HCT116 (cell line): ENCODE results near the gene TKFC. TPM values are rescaled to one million over a fixed set of nuclear protein-coding genes. Genes with fewer than 3 reads are reported as not detected.

Source experiments
- ATAC-seq: fragments of 200-7000 bp; cut with Tn5 transposase; 2 replicates; pipeline ENCODE4 v1.9.1; 2020; ENCODE audit warnings: mild to moderate bottlenecking, moderate library complexity
- BruUV-seq: library from RNA; stranded (reverse); fragments of 400-500 nt; replicated peaks from 2 replicates; lab custom pipeline; 2021; lab: Mats Ljungman, UMichigan
- CTCF ChIA-PET: fragments of 300-600 bp; sonication (Branson Sonifier 250); formaldehyde crosslinking; loops from one replicate; lab custom pipeline; 2021; ENCODE audit warnings: antibody characterized with exemption; lab: Charles Lee
- POLR2A ChIA-PET: fragments of 300-600, 350-600 bp; sonication (Branson Sonifier 250); formaldehyde crosslinking; loops from one replicate; lab custom pipeline; 2021; ENCODE audit warnings: antibody characterized with exemption; lab: Charles Lee
- RAD21 ChIA-PET, 2 experiments: fragments of 300-600 bp; sonication (Branson Sonifier 250); formaldehyde crosslinking; loops; one replicate each; lab custom pipeline; 2023; ENCODE audit warnings: low total read pairs in 2 of 2; ENCODE audit not compliant: uncharacterized antibody in 2 of 2, unreplicated experiment in 2 of 2, low non-redundant PET in 1 of 2; lab: Charles Lee
- DNase-seq: peaks from one replicate; pipeline ENCODE4 v3.0.0-alpha.2; 2010; ENCODE audit warnings: low read depth, low spot score
- H2AFZ ChIP-seq: fragments of 200-600 bp; shearing (Covaris generic), sonication (generic); 2 replicates; pipeline ENCODE4 v1.6.1; 2017; ENCODE audit warnings: low read depth, mixed run types, mixed read lengths, antibody characterized with exemption, low read length; ENCODE audit not compliant: poor library complexity, severe bottlenecking
- H3K27ac ChIP-seq: 2 replicates; pipeline ENCODE4 v1.5.1; 2012; ENCODE audit warnings: low read depth, low read length
- H3K27me3 ChIP-seq: fragments of 200-600 bp; sonication (generic); 2 replicates; pipeline ENCODE4 v1.6.1; 2016; ENCODE audit warnings: mixed run types, low read length, mixed read lengths; ENCODE audit not compliant: insufficient read depth
- H3K36me3 ChIP-seq, 2 experiments: fragments of 200-500 bp in 1 of 2; fragments of 200-600 bp in 1 of 2; sonication (Bioruptor generic) in 1 of 2; sonication (generic) in 1 of 2; 2 replicates each; pipeline versions ENCODE4 v1.5.1 to v1.6.1; 2014 to 2016; ENCODE audit warnings: low read length in 2 of 2, inconsistent platforms in 1 of 2, mixed read lengths in 1 of 2, mixed run types in 1 of 2; ENCODE audit not compliant: insufficient read depth in 2 of 2, control insufficient read depth in 1 of 2
- H3K4me1 ChIP-seq, 2 experiments: fragments of 200-600 bp in 1 of 2; sonication (generic) in 1 of 2; 2 replicates each; pipeline versions ENCODE4 v1.5.1 to v1.6.1; 2012 to 2017; ENCODE audit warnings: low read length in 2 of 2, inconsistent platforms in 1 of 2, mild to moderate bottlenecking in 1 of 2, mixed read lengths in 1 of 2, mixed run types in 1 of 2, moderate library complexity in 1 of 2; ENCODE audit not compliant: insufficient read depth in 2 of 2, control insufficient read depth in 1 of 2
- H3K4me2 ChIP-seq: fragments of 200-600 bp; sonication (generic); 2 replicates; pipeline ENCODE4 v1.6.1; 2017; ENCODE audit warnings: mixed run types, low read length, mixed read lengths
- H3K4me3 ChIP-seq, 2 experiments: fragments of 200-600 bp in 1 of 2; sonication (generic) in 1 of 2; replicated peaks in 1 of 2; 2 replicates each; pipeline ENCODE4 v1.5.1; 2011 to 2016; ENCODE audit warnings: low read length in 2 of 2, control low read depth in 1 of 2, low read depth in 1 of 2, mild to moderate bottlenecking in 1 of 2, mixed read lengths in 1 of 2, mixed run types in 1 of 2
- H3K79me2 ChIP-seq: fragments of 200-600 bp; sonication (generic); 2 replicates; pipeline ENCODE4 v1.6.1; 2017; ENCODE audit warnings: mild to moderate bottlenecking, mixed run types, low read length, moderate library complexity, mixed read lengths; ENCODE audit not compliant: insufficient read depth
- H3K9ac ChIP-seq: fragments of 200-600 bp; sonication (generic); 2 replicates; pipeline ENCODE4 v1.6.1; 2016; ENCODE audit warnings: low read length, mixed read lengths
- H3K9me2 ChIP-seq: fragments of 200-600 bp; sonication (generic), shearing (Covaris generic); 2 replicates; pipeline ENCODE4 v1.6.1; 2017; ENCODE audit warnings: mixed run types, mild to moderate bottlenecking, moderate library complexity; ENCODE audit not compliant: insufficient read depth
- H3K9me3 ChIP-seq, 2 experiments: fragments of 200-500 bp in 1 of 2; fragments of 200-600 bp in 1 of 2; sonication (Bioruptor generic) in 1 of 2; sonication (generic) in 1 of 2; 2 replicates each; pipeline ENCODE4 v1.6.1; 2014 to 2017; ENCODE audit warnings: low read length in 2 of 2, mixed read lengths in 2 of 2, inconsistent platforms in 1 of 2, low read depth in 1 of 2, mild to moderate bottlenecking in 1 of 2, mixed run types in 1 of 2, moderate library complexity in 1 of 2; ENCODE audit not compliant: control insufficient read depth in 1 of 2, insufficient read depth in 1 of 2
- H4K20me1 ChIP-seq: fragments of 200-600 bp; sonication (generic), shearing (Covaris generic); 2 replicates; pipeline ENCODE4 v1.6.1; 2017; ENCODE audit warnings: mixed run types, mild to moderate bottlenecking, moderate library complexity; ENCODE audit not compliant: insufficient read depth
- ELF1 ChIP-seq: IDR thresholded peaks from 2 replicates; pipeline ENCODE4 v1.6.1; 2012; ENCODE audit warnings: low read depth, borderline replicate concordance
- FOSL1 ChIP-seq: IDR thresholded peaks from 2 replicates; pipeline ENCODE4 v1.6.1; 2012; ENCODE audit warnings: low read depth
- MAX ChIP-seq: IDR thresholded peaks from 2 replicates; pipeline ENCODE4 v1.6.1; 2012
- ZFX ChIP-seq: fragments of 450-650 bp; IDR thresholded peaks from 2 replicates; pipeline ENCODE4 v1.6.1; 2017
- intact Hi-C: fragments of 100-400 bp; cut with micrococcal nuclease; formaldehyde crosslinking; loops from 2 replicates; pipeline ENCODE4 v1.10.0; 2022
- total RNA-seq: library from RNA; stranded (reverse); gene quantifications from one replicate; pipeline ENCODE4 v1.2.1, GENCODE V29; 2021; ENCODE audit not compliant: unreplicated experiment

The TKFC gene
- total RNA-seq, 1 experiment from 2014 or later: 156 TPM

GRCh38 chr11:61328351-61328750, 4.7 kb upstream of the TKFC start:
- ATAC-seq (no peak), DNase-seq (no peak)
- ChIA-PET RAD21 (no interaction called here), POLR2A (no interaction called here), CTCF (no interaction called here)
- no peak overlapping the region for H2AFZ ChIP-seq
- peaks cover 8 to 14% of the 10 kb centered on the region in 2 experiments for H3K4me1 ChIP-seq
- no peaks in the 10 kb centered on the region; the same call in 1 of the 2 replicates for H4K20me1 ChIP-seq
- no peaks in the 10 kb centered on the region for H3K9me3 ChIP-seq
- intact Hi-C loops: no loop called here
- H3K4me3 ChIP-seq: no peak overlapping the region
- no peak overlapping the region for H3K9ac ChIP-seq
- no peak for TF ChIP-seq ZFX
- H3K27ac ChIP-seq: no peak overlapping the region
- BruUV-seq: no TSS peak
- H3K36me3 ChIP-seq: peaks cover 39 to 49% of the 10 kb centered on the region in 2 experiments
- peaks cover 83% of the 10 kb centered on the region for H3K79me2 ChIP-seq
- H3K27me3 ChIP-seq: no peaks in the 10 kb centered on the region
- H3K4me2 ChIP-seq: no peak overlapping the region
- no peaks in the 10 kb centered on the region for H3K9me2 ChIP-seq

DNA sequence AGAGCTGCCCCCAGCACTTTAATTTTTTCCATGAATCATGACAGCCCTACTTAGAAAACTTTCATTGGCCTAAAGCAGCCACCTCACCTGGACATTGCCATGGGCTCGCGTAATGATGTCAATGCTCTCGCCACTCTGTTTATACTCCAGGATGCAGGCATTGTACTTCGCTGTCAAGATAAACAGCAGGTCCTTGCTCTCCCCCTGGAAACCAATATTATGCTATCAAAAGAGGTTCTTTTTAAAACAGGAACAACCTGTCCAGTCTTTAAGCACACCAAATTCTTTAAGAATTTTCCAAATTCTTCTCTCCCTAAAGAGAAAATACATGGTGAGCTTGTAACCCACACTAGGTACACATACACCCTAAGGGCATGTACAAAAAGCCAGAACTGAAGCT, 3.2 kb upstream of the TKFC start:
- ATAC-seq (no peak), DNase-seq (no peak)
- Histone ChIP-seq H3K4me1 (peaks cover 20 to 28% of the 10 kb centered on the region in 2 experiments), H3K36me3 (peaks cover 30 to 37% of the 10 kb centered on the region in 2 experiments), H3K4me2 (no peak overlapping the region), H3K79me2 (peaks cover 98% of the 10 kb centered on the region), H3K27me3 (no peaks in the 10 kb centered on the region), H3K27ac (no peak overlapping the region), H2AFZ (no peak overlapping the region), H3K9ac (no peak overlapping the region), H3K4me3 (no peak overlapping the region), H4K20me1 (no peaks in the 10 kb centered on the region; the same call in 1 of the 2 replicates), H3K9me2 (no peaks in the 10 kb centered on the region), H3K9me3 (no peaks in the 10 kb centered on the region)
- ChIA-PET CTCF (no interaction called here), RAD21 (no interaction called here), POLR2A (no interaction called here)
- TF ChIP-seq FOSL1: no peak
- BruUV-seq: no TSS peak
- intact Hi-C loops: no loop called here

DNA sequence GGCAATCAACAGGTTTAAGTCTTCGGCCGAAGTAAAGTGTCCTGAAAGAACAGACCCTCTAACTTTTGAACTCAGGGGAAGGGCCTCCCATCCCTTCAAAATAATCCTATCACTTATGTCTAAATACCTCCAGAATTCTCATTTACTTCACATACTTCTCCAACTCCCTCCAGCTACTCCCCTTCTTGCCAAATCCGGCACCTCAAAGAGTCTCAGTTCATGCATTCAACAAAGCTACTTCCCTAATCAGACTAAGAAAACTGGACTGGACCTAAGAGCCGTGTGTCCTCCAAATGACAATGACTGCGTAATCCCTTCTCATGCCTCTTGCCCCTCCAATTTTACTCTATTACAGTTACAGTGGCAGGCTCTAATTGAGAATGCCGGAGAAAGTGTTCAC, 1.4 kb upstream of the TKFC start:
- intact Hi-C loops: loop anchor here (2.0 kb wide), 1 partner anchor 61 kb away; the partner anchor contains the start of gene TMEM216
- H3K27ac ChIP-seq: no peak overlapping the region
- POLR2A ChIA-PET: interaction anchor here (0.9 kb wide), 1 partner anchor 54 kb away, joined by 3 read pairs; no protein-coding TSS in a partner anchor

More for the DNA sequence above, 1.4 kb upstream of the TKFC start:
- Histone ChIP-seq H3K9ac (peak overlapping the region; percentile 97), H3K9me2 (no peaks in the 10 kb centered on the region), H3K4me1 (peaks cover 28 to 46% of the 10 kb centered on the region in 2 experiments), H2AFZ (no peak overlapping the region), H3K36me3 (peaks cover 23 to 27% of the 10 kb centered on the region in 2 experiments), H3K4me3 (peak overlapping the region; percentile 85 to 97), H3K9me3 (no peaks in the 10 kb centered on the region), H3K4me2 (peak overlapping the region; percentile 93), H3K27me3 (no peaks in the 10 kb centered on the region), H4K20me1 (no peaks in the 10 kb centered on the region), H3K79me2 (peaks cover 87% of the 10 kb centered on the region)
- DNase-seq (no peak), ATAC-seq (no peak)
- no TSS peak for BruUV-seq
- ChIA-PET RAD21 (no interaction called here), CTCF (no interaction called here)
- TF ChIP-seq ELF1 (no peak), MAX (no peak)
